CD14-positive monocyte (primary cell): ENCODE results near the gene DEPDC4. TPM values are rescaled to one million over a fixed set of nuclear protein-coding genes. Genes with fewer than 3 reads are reported as not detected.
"Not testable (repeated sequence)": the region's sequence is repeated elsewhere in the genome, so short reads cannot be mapped to it uniquely, and the experiment has no call there.

Source experiments
- DNase-seq, 3 donors: peaks; one replicate each; pipeline ENCODE4 v3.0.0-alpha.2; 2011 to 2022
- H2AFZ ChIP-seq: 2 replicates; pipeline ENCODE4 v1.6.0; 2012; ENCODE audit warnings: mild to moderate bottlenecking, low read depth, low read length, inconsistent platforms; ENCODE audit not compliant: insufficient read depth, poor library complexity, severe bottlenecking
- H3K27ac ChIP-seq, 2 donors: 1 replicate in 1 of 2; 2 replicates in 1 of 2; pipeline ENCODE4 v1.5.1; 2012 to 2013; ENCODE audit warnings: low read length in 2 of 2, control low read depth in 1 of 2, inconsistent platforms in 1 of 2, low read depth in 1 of 2, mild to moderate bottlenecking in 1 of 2
- H3K27me3 ChIP-seq, 2 donors: one replicate each; pipeline versions ENCODE4 v1.6.0 to v1.6.1; 2011 to 2013; ENCODE audit warnings: low read length in 2 of 2; ENCODE audit not compliant: control insufficient read depth in 2 of 2, insufficient read depth in 2 of 2
- H3K36me3 ChIP-seq, 2 donors: replicated peaks in 1 of 2; 1 replicate in 1 of 2; 2 replicates in 1 of 2; pipeline versions ENCODE4 v1.5.1 to v1.6.1; 2012 to 2013; ENCODE audit warnings: low read length in 2 of 2, control low read depth in 1 of 2, inconsistent platforms in 1 of 2, mild to moderate bottlenecking in 1 of 2; ENCODE audit not compliant: insufficient read depth in 2 of 2, control insufficient read depth in 1 of 2
- H3K4me1 ChIP-seq, 2 donors: 1 replicate in 1 of 2; 2 replicates in 1 of 2; pipeline versions ENCODE4 v1.5.1 to v1.6.1; 2012 to 2013; ENCODE audit warnings: low read length in 2 of 2, control low read depth in 1 of 2, inconsistent platforms in 1 of 2, mild to moderate bottlenecking in 1 of 2, moderate library complexity in 1 of 2; ENCODE audit not compliant: insufficient read depth in 2 of 2, control insufficient read depth in 1 of 2
- H3K4me2 ChIP-seq: replicated peaks from 2 replicates; pipeline ENCODE3; 2012; ENCODE audit warnings: low read length, moderate library complexity, mild to moderate bottlenecking; ENCODE audit not compliant: poor library complexity, severe bottlenecking; ENCODE audit errors: extremely low read depth
- H3K4me3 ChIP-seq, 3 experiments: fragments of 200-600 bp in 1 of 3; sonication (generic) in 1 of 3; replicated peaks in 1 of 3; 1 replicate in 2 of 3; 2 replicates in 1 of 3; pipeline ENCODE4 v1.5.1; 2011 to 2013; ENCODE audit warnings: low read length in 3 of 3, mild to moderate bottlenecking in 3 of 3, control low read depth in 2 of 3, low read depth in 2 of 3, inconsistent platforms in 1 of 3, moderate library complexity in 1 of 3
- H3K79me2 ChIP-seq: 2 replicates; pipeline ENCODE4 v1.6.0; 2012; ENCODE audit warnings: mild to moderate bottlenecking, control low read depth, inconsistent platforms, low read length, moderate library complexity; ENCODE audit not compliant: insufficient read depth
- H3K9ac ChIP-seq: 2 replicates; pipeline ENCODE4 v1.6.0; 2017; ENCODE audit warnings: low read length, mild to moderate bottlenecking; ENCODE audit not compliant: insufficient read depth, poor library complexity, severe bottlenecking
- H3K9me3 ChIP-seq, 2 donors: replicated peaks in 1 of 2; 1 replicate in 1 of 2; 2 replicates in 1 of 2; pipeline versions ENCODE4 v1.5.1 to v1.6.1; 2012 to 2013; ENCODE audit warnings: low read length in 2 of 2, control low read depth in 1 of 2; ENCODE audit not compliant: control insufficient read depth in 1 of 2, insufficient read depth in 1 of 2
- H4K20me1 ChIP-seq: 2 replicates; pipeline ENCODE4 v1.6.0; 2012; ENCODE audit warnings: mild to moderate bottlenecking, low read length, control low read depth, moderate library complexity; ENCODE audit not compliant: insufficient read depth
- H3K27ac Mint-ChIP-seq, 7 donors: one replicate each; pipeline ENCODE4 v1.8.0; 2020; ENCODE audit warnings: mild to moderate bottlenecking in 7 of 7, mixed read lengths in 7 of 7, moderate library complexity in 6 of 7, inconsistent platforms in 2 of 7
- H3K27me3 Mint-ChIP-seq, 3 donors: one replicate each; pipeline ENCODE4 v1.8.0; 2021 to 2022; ENCODE audit warnings: low read depth in 3 of 3, mild to moderate bottlenecking in 3 of 3, mixed read lengths in 3 of 3, moderate library complexity in 3 of 3, inconsistent platforms in 1 of 3
- H3K36me3 Mint-ChIP-seq, 2 donors: one replicate each; pipeline ENCODE4 v1.8.0; 2020; ENCODE audit warnings: mixed read lengths in 2 of 2, inconsistent platforms in 1 of 2, mild to moderate bottlenecking in 1 of 2
- H3K4me1 Mint-ChIP-seq: one replicate; pipeline ENCODE4 v1.8.0; 2020; ENCODE audit warnings: mild to moderate bottlenecking, mixed read lengths
- H3K4me3 Mint-ChIP-seq, 2 donors: one replicate each; pipeline ENCODE4 v1.8.0; 2020; ENCODE audit warnings: mild to moderate bottlenecking in 2 of 2, mixed read lengths in 2 of 2, moderate library complexity in 1 of 2
- H3K9me3 Mint-ChIP-seq, 7 donors: one replicate each; pipeline ENCODE4 v1.8.0; 2020 to 2022; ENCODE audit warnings: mixed read lengths in 7 of 7, mild to moderate bottlenecking in 6 of 7, moderate library complexity in 6 of 7, inconsistent platforms in 2 of 7
- CTCF ChIP-seq: fragments of 200-600 bp; IDR thresholded peaks from one replicate; pipeline ENCODE4 v1.8.0; 2022; ENCODE audit warnings: antibody characterized with exemption, mild to moderate bottlenecking
- WGBS: methylation state at CpG from one replicate; pipeline ENCODE4 v1.1.5; 2013; ENCODE audit warnings: missing lambda C conversion rate; ENCODE audit not compliant: insufficient coverage; 5-methylcytosine and 5-hydroxymethylcytosine counted together
- intact Hi-C, 2 donors: fragments of 100-400 bp; cut with micrococcal nuclease; formaldehyde crosslinking; loops; one replicate each; pipeline versions ENCODE4 v1.15.0 to v1.15.1; 2023
- polyA plus RNA-seq, 3 donors: library from polyadenylated mRNA; depleted of rRNA in 1 of 3; unstranded in 2 of 3; stranded (reverse) in 1 of 3; fragments of 300-500 nt in 2 of 3; fragments of >200 nt in 1 of 3; fragmentation: Illumina TruSeq in 2 of 3; gene quantifications; 1 replicate in 2 of 3; 2 replicates in 1 of 3; pipeline ENCODE4 v1.2.3, GENCODE V29; 2012 to 2021

Gene DEPDC4
- polyA plus RNA-seq, 3 donors: 0.25 TPM; not detected in 2

GRCh38 chr12:100225491-100225890 lies 41.4 kb downstream of the DEPDC4 start:
- Histone ChIP-seq H3K4me3 (no peak overlapping the region), H3K4me2 (no peak overlapping the region), H3K9me3 (no peaks in the 10 kb centered on the region), H3K27me3 (no peaks in the 10 kb centered on the region), H3K9ac (no peak overlapping the region), H3K4me1 (peaks cover 0 to 3% of the 10 kb centered on the region in 2 donors), H4K20me1 (no peaks in the 10 kb centered on the region), H3K79me2 (no peaks in the 10 kb centered on the region), H3K36me3 (peaks cover 31 to 51% of the 10 kb centered on the region in 2 donors), H3K27ac (no peak overlapping the region), H2AFZ (no peak overlapping the region)
- H3K9me3 Mint-ChIP-seq: no peaks in the 10 kb centered on the region
- intact Hi-C loops: no loop called here
- H3K36me3 Mint-ChIP-seq: peaks cover 32 to 44% of the 10 kb centered on the region in 2 donors
- H3K4me1 Mint-ChIP-seq: peaks cover 10% of the 10 kb centered on the region
- no peak for TF ChIP-seq CTCF
- DNase-seq: no peak
- no peak overlapping the region for H3K27ac Mint-ChIP-seq
- H3K27me3 Mint-ChIP-seq: peaks cover 0 to 1% (median 0%) of the 10 kb centered on the region in 3 donors
- no peak overlapping the region for H3K4me3 Mint-ChIP-seq

GRCh38 chr12:100222173-100222572 lies 44.7 kb downstream of the DEPDC4 start:
- H3K27ac Mint-ChIP-seq, H3K9ac ChIP-seq, H3K4me1 ChIP-seq, intact Hi-C loops, H3K9me3 ChIP-seq, DNase-seq, H3K79me2 ChIP-seq, H3K27me3 ChIP-seq, H3K9me3 Mint-ChIP-seq, H3K27ac ChIP-seq, H3K27me3 Mint-ChIP-seq, H4K20me1 ChIP-seq, H3K4me1 Mint-ChIP-seq, H3K4me3 ChIP-seq, H2AFZ ChIP-seq, H3K4me2 ChIP-seq, H3K4me3 Mint-ChIP-seq: not testable (repeated sequence)
- 94% methylated on average over 2 of the region's 6 CpGs for WGBS
- H3K36me3 Mint-ChIP-seq: peaks cover 49 to 67% of the 10 kb centered on the region in 2 donors
- peaks cover 59 to 84% of the 10 kb centered on the region in 2 donors for H3K36me3 ChIP-seq
